Activated CD4-positive, alpha-beta T cell treated with anti-CD3 and anti-CD28 coated beads, Interleukin-2, amount 50 U/mL, for 4 hours (primary cell): Measurements from ENCODE around the gene SLC26A2.
A peak's percentile ranks its signal among the peaks of the same experiment; 100 is the strongest.

Source experiments
- DNase-seq, 2 experiments: peaks; one replicate each; pipeline ENCODE4 v3.0.0-alpha.2; 2020

Gene SLC26A2

DNA sequence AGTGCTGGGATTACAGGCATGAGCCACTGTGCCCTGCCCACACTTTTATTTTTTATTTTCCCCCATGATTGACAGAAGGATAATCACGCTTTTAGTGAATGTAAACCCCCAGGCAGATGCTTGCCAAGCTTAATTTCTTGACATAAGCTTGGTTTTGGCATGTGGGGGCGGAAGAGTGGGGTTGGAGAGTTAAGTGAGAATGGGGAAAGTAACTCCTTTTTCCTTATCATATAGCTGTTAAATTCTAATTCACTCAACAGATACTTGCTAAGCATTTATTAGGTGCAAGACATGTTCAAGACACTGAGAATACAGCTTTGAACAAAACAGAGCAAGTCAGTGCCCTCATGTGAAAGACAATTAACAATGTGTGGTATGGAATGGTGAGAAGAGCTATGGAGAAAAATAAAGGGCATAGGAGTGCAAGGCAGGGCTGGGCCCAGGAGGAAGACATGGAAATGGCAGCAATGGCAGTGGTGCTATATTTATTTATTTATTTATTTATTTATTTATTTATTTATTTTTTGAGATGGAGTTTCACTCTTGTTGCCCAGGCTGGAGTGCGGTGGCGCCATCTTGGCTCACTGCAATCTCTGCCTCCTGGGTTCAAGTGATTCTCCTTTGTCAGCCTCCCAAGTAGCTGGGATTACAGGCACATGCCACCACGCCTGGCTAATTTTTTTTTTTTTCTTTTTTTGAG lies 2.2 kb downstream of the SLC26A2 start:
- no peak for DNase-seq

DNA sequence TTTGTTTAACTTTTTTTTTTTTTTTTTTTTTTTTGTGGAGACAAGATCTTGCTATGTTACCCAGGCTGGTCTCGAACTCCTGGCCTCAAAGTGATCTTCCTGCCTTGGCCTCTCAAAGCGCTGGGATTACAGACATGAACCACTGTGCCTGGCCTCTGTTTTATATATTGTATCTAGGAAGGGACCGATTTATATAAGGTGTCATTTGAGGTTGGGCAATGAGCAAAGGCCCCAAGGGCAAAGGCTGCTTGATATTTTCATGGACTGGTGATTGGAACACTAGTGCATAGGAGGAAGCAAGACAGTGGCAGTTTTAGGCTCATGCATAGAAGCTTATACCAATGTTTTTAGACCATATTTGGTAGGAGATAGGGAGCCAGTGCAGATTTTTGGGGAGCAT lies 3.2 kb downstream of the SLC26A2 start:
- DNase-seq, result no peak

- no peak for DNase-seq
Observed at GRCh38 chr5:149966946-149967345, 6.4 kb downstream of the SLC26A2 start.

DNA sequence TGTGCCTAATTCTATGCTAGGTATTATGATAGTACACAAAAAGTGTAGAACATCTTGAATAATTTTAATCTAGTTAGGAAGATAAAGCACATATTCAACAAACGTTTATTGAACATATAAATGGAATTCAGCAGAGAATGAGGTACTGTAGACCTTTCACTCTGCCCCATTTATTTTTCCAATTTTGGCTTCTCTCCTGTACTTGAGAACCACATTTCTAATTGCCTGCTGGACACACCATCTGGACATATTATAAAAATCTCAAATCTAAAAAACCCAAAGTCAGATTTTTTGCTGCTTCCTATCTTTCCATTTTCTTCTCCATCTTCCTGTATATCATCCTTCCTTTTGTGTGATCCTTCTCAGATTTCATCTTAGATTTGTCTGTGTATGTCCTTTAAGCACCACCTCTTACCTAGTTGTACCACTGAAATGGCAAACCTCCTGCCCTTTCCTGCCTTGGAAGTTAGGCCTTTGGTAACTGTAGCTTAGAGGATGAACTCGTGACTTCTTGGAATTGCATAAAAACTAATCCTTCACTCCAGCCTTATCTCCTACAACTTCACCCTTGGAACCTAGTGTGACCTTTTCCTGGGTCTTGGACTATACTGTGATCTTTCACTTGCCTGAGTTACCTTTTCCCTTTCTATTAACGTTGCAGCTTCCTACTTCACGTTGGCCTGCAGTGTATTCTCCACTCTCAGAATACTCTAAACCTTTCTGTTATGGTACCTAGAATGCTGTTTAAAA lies 8.8 kb downstream of the SLC26A2 start:
- DNase-seq, result no peak

DNA sequence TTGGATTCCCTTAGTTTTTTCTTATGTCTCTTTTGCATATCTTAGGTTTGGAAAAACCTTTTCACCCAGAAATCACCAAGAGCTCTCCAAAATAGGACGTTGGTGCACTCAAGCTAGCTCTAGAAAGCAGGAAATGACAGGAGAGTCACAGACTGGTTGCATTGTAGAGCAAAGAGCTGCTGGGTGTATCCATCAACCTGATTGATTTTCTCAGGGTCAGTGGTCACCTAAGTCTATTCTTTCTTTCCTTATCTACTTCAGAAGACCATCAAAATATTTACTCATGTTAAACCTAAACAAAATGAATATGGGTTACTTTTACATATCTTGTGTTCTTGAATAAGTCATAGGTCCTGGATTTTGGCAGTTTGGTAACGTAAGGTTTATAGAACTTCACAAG lies 14.9 kb downstream of the SLC26A2 start:
- no peak for DNase-seq

DNA sequence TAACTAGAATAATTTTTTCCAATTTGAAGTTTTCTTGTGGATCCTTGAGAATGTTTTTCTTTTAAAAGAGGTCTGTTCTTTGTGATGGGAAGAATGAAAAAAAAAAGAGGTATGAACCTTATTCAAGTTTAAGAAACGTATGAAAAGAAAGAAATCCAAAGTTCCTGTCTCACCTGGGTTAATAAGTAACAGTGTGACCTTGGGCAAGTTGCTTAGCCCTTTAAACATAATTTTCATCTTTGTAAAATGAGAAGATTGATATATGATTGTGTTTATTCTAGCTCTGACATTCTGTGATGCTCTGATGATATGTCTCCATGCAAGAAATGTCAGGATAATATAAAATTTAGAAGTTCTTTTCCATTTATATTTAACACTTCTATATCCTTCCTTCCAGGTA lies 19.3 kb downstream of the SLC26A2 start:
- no peak for DNase-seq

DNA sequence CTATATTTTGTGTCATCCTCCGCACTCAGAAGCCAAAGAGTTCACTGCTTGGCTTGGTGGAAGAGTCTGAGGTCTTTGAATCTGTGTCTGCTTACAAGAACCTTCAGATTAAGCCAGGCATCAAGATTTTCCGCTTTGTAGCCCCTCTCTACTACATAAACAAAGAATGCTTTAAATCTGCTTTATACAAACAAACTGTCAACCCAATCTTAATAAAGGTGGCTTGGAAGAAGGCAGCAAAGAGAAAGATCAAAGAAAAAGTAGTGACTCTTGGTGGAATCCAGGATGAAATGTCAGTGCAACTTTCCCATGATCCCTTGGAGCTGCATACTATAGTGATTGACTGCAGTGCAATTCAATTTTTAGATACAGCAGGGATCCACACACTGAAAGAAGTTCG lies 20.6 kb downstream of the SLC26A2 start:
- no peak for DNase-seq

DNA sequence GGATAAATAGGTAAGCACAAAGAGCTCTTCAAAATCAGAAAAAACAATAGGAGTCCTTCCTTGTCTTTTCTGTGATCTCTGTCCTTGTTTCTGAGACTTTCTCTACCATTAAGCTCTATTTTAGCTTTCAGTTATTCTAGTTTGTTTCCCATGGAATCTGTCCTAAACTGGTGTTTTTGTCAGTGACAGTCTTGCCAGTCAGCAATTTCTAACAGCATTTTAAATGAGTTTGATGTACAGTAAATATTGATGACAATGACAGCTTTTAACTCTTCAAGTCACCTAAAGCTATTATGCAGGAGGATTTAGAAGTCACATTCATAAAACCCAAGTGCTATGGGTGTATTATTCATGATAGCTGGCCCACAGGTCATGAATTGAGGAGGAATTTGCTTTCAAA lies 21.9 kb downstream of the SLC26A2 start:
- no peak for DNase-seq

GRCh38 chr5:149988126-149988525 lies 27.6 kb downstream of the SLC26A2 start:
- DNase-seq, result no peak

DNA sequence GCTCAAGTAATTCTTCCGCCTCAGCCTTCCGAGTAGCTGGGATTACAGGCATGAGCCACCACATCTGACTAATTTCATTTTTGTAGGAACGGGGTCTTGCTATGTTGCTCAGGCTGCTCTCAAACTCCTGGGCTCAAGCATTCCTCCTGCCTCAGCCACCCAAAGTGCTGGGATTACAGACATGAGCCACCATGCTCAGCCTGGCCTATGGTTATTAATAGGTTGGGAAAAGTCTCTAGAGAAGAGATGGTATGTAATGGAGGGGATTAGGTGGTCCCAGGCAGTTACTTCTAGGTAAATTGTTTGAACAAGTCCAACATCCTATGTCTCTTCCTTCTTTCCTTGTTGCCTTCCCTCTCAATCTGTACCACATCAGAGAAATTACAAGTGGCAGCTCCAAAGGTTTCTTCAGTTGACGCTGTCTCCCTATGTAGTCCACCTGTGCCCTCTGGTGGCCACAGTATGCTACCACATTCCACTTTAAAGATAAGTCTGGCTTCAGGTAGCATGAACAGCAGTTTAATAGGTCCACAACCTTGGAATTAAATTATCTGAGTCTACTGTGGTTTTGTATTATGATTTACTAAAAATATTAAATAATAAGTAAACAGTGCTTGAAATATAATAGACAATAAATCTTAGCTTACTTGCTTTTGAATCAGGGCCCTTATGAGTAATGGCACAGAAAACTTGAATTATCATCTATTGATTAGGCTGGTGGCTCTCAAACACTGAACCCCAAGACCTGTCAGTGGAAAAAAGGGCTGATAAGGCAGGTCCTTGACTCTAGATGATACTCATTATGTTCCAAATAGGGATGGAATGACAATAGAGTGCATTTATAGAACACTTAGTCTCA lies 30.2 kb downstream of the SLC26A2 start:
- peak; percentile 66 to 68 for DNase-seq

DNA sequence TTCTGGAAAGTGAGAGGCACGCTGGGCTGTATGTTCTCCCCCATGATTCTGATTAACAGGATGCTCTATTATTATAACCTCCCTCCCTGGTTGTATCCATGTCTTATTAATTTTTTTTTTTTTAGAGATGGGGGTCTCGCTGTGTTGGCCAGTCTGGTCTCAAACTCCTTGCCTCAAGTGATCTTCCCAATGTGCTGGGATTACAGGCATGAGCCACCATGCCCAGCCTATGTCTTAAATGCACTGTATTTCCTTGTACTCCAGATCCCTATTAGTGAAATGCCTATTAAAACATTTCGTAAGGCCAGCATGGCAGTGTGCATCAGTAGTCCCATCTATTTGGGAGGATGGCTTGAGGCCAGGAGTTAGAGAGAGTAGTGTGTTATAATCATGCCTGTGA lies 32.9 kb downstream of the SLC26A2 start:
- DNase-seq, result no peak

DNA sequence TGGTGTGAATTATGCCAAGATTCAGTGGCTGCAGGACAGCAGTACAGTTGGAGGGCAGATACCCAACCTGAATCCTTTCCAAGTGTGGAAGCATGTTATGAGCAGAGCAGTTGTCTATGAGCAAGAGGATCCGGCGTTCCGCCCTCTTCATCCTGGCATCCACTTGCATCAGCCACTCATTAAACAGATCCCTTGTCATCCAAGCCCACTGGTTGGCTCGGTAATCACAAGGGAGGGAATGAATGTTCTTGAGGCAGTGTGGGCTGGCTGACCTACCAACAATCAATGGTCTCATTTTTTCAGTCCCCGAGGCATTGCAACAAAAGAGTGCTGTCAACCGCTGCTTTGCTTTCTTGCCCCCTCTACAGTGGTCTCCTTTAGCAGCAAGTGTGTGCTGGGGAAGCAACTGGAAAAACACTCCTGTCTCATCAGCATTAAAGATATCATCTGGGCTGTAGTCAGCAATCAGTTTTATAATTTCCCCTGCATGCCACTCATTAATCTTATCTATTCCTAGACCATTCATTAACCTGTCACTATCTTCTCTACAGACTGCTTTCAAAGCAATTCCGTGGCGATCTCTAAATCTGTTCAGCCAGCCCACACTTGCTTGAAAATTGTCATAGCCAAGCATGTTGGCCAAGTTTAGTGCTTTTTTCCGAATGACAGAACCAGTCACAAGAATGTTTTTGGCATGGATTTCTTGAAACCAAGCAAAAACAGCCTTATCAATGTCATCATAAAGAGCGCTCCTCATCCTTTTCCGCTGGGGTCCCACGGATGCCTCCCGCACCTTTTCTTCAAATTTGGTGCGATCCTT lies 35.0 kb downstream of the SLC26A2 start:
- DNase-seq, result no peak

GRCh38 chr5:149996205-149996890 lies 35.8 kb downstream of the SLC26A2 start:
- DNase-seq, result no peak

DNA sequence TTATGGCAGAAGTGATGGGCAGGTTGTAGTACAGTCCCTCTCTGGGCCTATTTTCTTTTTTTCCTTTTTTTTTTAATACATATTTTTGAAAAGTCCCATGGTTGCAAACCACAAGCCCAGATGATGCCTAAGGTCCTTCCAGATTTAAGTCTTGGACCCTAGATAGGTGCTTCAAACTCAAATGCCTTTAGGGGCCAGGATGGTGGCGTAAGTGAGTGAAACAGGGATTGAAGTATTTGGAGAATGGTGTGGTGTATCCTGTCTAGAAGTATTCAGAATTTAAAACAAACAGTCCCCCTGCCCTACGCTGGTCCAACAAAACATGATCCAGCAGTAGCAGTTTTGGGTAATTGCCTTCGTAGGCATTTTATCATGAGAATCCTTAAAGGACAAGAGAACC lies 37.7 kb downstream of the SLC26A2 start:
- DNase-seq, result no peak

DNA sequence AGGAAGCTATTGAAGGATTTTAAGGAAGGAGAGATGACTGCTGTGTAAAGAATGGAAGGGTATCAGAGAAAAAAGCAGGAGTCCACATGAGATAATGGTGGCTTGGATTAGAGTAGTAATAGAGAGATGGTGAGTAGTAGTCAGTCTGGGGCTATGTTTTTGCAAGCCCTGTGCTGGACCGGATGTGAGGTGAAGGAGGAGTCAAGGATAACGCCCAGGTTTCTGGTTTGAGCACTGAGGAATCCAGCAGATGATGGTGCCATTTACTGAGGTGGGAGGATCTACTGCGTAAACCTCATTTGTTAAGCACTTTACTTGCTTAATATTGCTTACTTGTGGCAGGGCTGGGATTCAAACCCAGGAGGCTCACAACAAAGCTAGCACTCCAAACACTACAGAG lies 38.8 kb downstream of the SLC26A2 start:
- DNase-seq, result no peak

DNA sequence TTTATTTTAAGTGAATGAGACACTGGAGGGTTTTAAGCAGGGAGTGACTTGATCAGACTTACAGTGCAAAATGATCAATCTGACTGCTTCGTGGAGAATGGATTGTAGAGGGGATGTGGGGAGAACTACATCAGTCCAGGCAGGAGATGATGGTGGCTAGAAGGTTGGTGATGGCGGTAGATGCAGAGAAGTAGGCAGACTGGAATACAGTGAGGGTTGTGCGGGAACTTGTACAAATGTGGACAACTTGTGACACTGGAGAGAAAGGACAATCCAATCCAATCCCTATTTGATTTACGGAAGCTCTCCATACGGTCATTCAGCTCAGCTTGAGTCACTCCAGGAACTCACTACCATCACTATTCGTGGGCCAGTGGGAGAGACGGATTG lies 39.3 kb downstream of the SLC26A2 start:
- no peak for DNase-seq

DNA sequence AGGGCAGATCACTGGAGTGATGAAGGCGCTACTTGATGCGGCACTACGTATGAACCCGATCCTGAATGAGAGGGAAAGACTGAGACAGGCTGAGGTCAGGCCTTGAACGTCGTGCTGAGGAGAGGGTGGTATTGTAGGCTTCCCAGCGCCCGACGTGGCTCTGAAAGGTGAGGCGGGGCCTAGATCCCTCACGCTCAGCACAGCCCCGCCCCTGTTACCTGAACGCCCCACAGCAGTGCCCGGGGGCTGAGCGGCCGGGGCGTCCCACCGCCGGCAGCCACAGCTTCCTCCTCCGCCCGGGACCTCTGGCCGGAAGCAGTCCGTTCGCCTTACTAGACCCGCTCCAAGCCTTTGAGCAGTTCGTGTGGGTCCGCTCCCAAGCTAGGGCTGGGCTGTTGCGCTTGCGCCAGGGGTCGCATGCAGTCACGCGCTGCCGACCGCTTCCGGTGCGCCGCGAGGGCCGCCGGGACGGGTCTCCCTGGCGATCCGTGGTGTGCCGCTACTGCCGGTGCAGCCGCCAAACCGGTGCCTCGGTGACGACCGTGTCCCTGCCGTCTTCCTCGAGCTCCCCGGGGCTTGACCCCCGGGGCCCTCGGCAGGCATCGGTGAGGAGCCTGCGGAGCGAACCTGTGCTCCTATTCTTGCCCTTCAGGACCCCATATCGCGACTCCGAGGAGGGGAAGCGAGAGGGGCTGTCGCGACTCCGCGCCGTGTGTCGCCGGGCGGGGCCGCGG lies 39.9 kb downstream of the SLC26A2 start, which contains the start of the genes HMGXB3 and TIGD6:
Gene HMGXB3 (plus strand): TSS at position 484 of the 734 bp plus-strand sequence. CDS start 4,114 bp downstream, outside the sequence.
Gene TIGD6 (minus strand): TSS at position 399 of the 734 bp plus-strand sequence. CDS start 4,306 bp downstream, outside the sequence.
- peak; percentile 73 to 76 for DNase-seq

GRCh38 chr5:150000990-150001659 lies 40.6 kb downstream of the SLC26A2 start:
- DNase-seq, result peak; percentile 17 to 19

GRCh38 chr5:150001660-150002486 lies 41.3 kb downstream of the SLC26A2 start:
- peak; percentile 49 to 50 for DNase-seq

GRCh38 chr5:150006318-150006717 lies 45.8 kb downstream of the SLC26A2 start:
- no peak for DNase-seq
